ENCODE results near the gene FGB.

DNA sequence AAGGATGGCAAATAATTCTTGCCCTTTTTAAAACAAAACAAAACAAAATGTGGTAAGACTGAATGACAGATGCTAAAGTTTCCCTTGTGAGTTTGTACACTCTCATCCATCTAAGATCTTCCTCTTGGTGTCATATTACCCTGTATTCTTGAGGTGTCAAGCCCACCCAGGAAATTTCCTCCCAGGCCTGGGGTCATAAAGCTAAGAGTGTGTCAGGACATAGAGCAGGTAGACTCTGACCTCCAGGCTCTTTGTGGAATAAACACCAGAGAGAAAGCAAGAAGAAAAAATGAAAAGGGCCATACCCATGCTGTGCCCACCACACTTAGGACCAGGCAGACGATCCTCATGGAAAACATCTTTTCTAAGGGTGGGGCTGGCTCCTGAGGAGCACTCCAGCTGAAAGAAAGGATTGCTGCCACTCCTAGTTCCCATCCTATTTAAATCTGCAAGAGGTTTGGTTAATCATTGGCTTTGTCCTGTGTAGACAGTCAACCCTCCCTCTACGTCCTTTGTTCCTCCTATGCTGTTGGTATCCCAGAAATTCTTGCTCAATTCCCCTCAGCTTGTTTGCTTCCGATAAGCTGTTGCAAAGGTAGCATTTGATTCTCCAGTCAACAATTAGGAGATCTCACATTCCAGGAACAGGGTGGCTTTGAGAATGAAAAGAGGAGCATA, 27.7 kb downstream of the FGB start, which contains the start of gene FGA:
- no peak for TF ChIP-seq POLR2A (IDR thresholded peaks at IDR 0.05)
- no peak for TF ChIP-seq CTCF (IDR thresholded peaks at IDR 0.05)

Data from Peyer's patch (tissue), 4 donors.